Nephron progenitor cell (in vitro differentiated cells): ENCODE data around the gene SC5D.

Source experiments
- DNase-seq: peaks from one replicate; pipeline ENCODE4 v3.0.0; 2021
- H3K27ac Mint-ChIP-seq: 2 replicates; pipeline ENCODE4 v1.8.0; 2021; ENCODE audit warnings: mild to moderate bottlenecking, moderate library complexity, mixed read lengths
- H3K27me3 Mint-ChIP-seq: 2 replicates; pipeline ENCODE4 v1.8.0; 2021; ENCODE audit warnings: mild to moderate bottlenecking, low read depth, mixed read lengths; ENCODE audit not compliant: poor library complexity
- H3K36me3 Mint-ChIP-seq: 2 replicates; pipeline ENCODE4 v1.8.0; 2021; ENCODE audit warnings: low read depth, mixed read lengths
- H3K4me1 Mint-ChIP-seq: 2 replicates; pipeline ENCODE4 v1.8.0; 2021; ENCODE audit warnings: mixed read lengths
- H3K4me3 Mint-ChIP-seq: 2 replicates; pipeline ENCODE4 v1.8.0; 2021; ENCODE audit warnings: mild to moderate bottlenecking, moderate library complexity, mixed read lengths
- H3K9me3 Mint-ChIP-seq: 2 replicates; pipeline ENCODE4 v1.8.0; 2021; ENCODE audit warnings: mild to moderate bottlenecking, moderate library complexity, mixed read lengths
- CTCF ChIP-seq: fragments of 200-600 bp; sonication (generic); IDR thresholded peaks from 2 replicates; pipeline ENCODE4 v1.5.0; 2021; ENCODE audit warnings: antibody characterized with exemption

SC5D gene

GRCh38 chr11:121323046-121323607 is 30.6 kb downstream of the SC5D start:
- Mint-ChIP-seq H3K4me1 (peaks cover 31% of the 10 kb centered on the region), H3K27ac (no peak overlapping the region), H3K9me3 (no peaks in the 10 kb centered on the region), H3K27me3 (peaks cover 5% of the 10 kb centered on the region), H3K4me3 (no peak overlapping the region), H3K36me3 (no peaks in the 10 kb centered on the region)
- TF ChIP-seq CTCF = no peak
- DNase-seq = no peak

- Mint-ChIP-seq H3K9me3 (no peaks in the 10 kb centered on the region), H3K36me3 (no peaks in the 10 kb centered on the region), H3K4me1 (peaks cover 21% of the 10 kb centered on the region), H3K4me3 (no peak overlapping the region), H3K27ac (no peak overlapping the region), H3K27me3 (peaks cover 8% of the 10 kb centered on the region)
- TF ChIP-seq CTCF = no peak
- no peak for DNase-seq
Observed at GRCh38 chr11:121326230-121326629, 33.7 kb downstream of the SC5D start.

- Mint-ChIP-seq H3K4me1 (peaks cover 15% of the 10 kb centered on the region), H3K27me3 (peaks cover 9% of the 10 kb centered on the region), H3K27ac (no peak overlapping the region), H3K9me3 (no peaks in the 10 kb centered on the region), H3K4me3 (no peak overlapping the region), H3K36me3 (no peaks in the 10 kb centered on the region)
- no peak for TF ChIP-seq CTCF
- no peak for DNase-seq
Observed at GRCh38 chr11:121327553-121327952, 35.0 kb downstream of the SC5D start.

GRCh38 chr11:121328176-121328966 is 35.8 kb downstream of the SC5D start:
- Mint-ChIP-seq H3K27ac (no peak overlapping the region), H3K4me3 (no peak overlapping the region), H3K27me3 (peaks cover 9% of the 10 kb centered on the region), H3K9me3 (no peaks in the 10 kb centered on the region), H3K4me1 (peaks cover 15% of the 10 kb centered on the region), H3K36me3 (no peaks in the 10 kb centered on the region)
- no peak for TF ChIP-seq CTCF
- DNase-seq = no peak

- Mint-ChIP-seq H3K4me3 (no peak overlapping the region), H3K9me3 (no peaks in the 10 kb centered on the region), H3K4me1 (peaks cover 19% of the 10 kb centered on the region), H3K36me3 (no peaks in the 10 kb centered on the region), H3K27ac (no peak overlapping the region), H3K27me3 (peaks cover 11% of the 10 kb centered on the region)
- DNase-seq = no peak
- no peak for TF ChIP-seq CTCF
Observed at GRCh38 chr11:121328967-121329679, 36.6 kb downstream of the SC5D start.
